Activated CD8-positive, alpha-beta memory T cell treated with anti-CD3 and anti-CD28 coated beads, Interleukin-2, amount 50 U/mL, for 4 hours (primary cell): Measurements from ENCODE around the gene ZNF396.

Source experiments
- DNase-seq: peaks from one replicate; pipeline ENCODE4 v3.0.0-alpha.2; 2020

The ZNF396 gene

GRCh38 chr18:35334212-35334611 lies 42.9 kb downstream of the ZNF396 start:
- DNase-seq = no peak

- no peak for DNase-seq
Observed at GRCh38 chr18:35331367-35332087, 45.6 kb downstream of the ZNF396 start.

GRCh38 chr18:35328868-35329267 lies 48.3 kb downstream of the ZNF396 start:
- no peak for DNase-seq

GRCh38 chr18:35326695-35327387 lies 50.3 kb downstream of the ZNF396 start:
- DNase-seq = no peak

- DNase-seq = no peak
Observed at GRCh38 chr18:35324926-35325655, 52.0 kb downstream of the ZNF396 start.

GRCh38 chr18:35322486-35323458 lies 54.4 kb downstream of the ZNF396 start:
- DNase-seq = no peak
